ENCODE measurements around the gene TMEM255B. TPM values are rescaled to one million over a fixed set of nuclear protein-coding genes. Genes with fewer than 3 reads are reported as not detected.

The TMEM255B gene
- total RNA-seq (10 to 100 TPM in 1 of 2 donors, 1 to 10 TPM in 1; 6.0 to 19.6 TPM), polyA plus RNA-seq (10 to 100 TPM; 13.3 to 16.4 TPM)
- long read RNA-seq, donor 1, partial matches to known transcripts = 0 of 1 reads
- long read RNA-seq, donor 1, other reads (novel, unspliced or antisense) = 0 of 1 reads
- long read RNA-seq, donor 2 = 0 reads
- long read RNA-seq, donor 3, full-length matches to known transcripts = 1 of 1 reads
- long read RNA-seq, donor 3, partial matches to known transcripts = 0 of 1 reads
- long read RNA-seq, donor 3, other reads (novel, unspliced or antisense) = 0 of 1 reads
- long read RNA-seq, donor 4 = 0 reads
- long read RNA-seq, donor 5, full-length matches to known transcripts = 6 of 6 reads
- long read RNA-seq, donor 5, partial matches to known transcripts = 0 of 6 reads
- long read RNA-seq, donor 5, other reads (novel, unspliced or antisense) = 0 of 6 reads

DNA sequence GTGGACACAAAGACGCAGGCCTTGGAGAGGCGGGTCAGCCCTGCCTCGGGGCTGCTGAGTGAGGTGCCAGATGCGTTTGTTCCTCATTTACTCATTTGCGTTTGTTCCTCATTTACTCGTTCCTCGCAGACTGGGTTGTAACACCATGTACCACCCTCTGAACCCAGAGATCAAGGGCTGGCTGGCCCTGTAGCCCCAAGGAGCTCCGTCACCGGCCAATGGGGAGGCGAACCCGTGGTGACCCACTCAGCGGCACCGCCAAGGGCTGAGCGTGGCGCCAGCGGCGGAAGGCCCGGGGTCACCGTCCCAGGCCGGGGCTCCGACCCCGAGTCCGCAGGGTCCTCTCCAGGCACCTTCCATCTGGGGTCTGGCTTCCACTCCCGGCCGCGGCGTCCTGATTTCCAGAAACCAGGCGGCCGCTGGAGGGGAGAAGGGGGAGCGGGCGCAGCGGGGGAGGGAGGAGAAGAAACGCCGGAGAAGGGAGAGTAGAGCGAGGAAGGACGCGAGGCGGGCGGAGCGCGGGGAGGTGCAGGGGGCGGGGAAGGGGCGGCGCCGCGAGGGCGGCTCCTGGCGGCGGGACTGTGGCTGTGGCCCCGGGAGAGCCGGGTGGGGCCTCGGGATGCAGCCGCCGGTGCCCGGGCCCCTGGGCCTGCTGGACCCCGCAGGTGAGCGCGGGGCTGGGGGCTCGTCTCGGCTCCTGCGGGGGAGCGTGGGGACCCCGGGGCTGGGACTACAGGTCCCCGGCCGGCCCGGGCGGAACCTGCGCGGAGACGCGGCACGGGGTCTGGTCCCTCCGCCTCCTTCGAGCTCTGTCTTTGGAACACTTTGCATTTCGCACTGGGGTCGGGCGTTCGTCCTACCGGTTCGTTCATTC, at the start of gene TMEM255B:
TMEM255B (plus strand) TSS at position 576 of the 874 bp plus-strand sequence; CDS start at position 620, 44 bp downstream.
- TF ChIP-seq, protein P1, sequence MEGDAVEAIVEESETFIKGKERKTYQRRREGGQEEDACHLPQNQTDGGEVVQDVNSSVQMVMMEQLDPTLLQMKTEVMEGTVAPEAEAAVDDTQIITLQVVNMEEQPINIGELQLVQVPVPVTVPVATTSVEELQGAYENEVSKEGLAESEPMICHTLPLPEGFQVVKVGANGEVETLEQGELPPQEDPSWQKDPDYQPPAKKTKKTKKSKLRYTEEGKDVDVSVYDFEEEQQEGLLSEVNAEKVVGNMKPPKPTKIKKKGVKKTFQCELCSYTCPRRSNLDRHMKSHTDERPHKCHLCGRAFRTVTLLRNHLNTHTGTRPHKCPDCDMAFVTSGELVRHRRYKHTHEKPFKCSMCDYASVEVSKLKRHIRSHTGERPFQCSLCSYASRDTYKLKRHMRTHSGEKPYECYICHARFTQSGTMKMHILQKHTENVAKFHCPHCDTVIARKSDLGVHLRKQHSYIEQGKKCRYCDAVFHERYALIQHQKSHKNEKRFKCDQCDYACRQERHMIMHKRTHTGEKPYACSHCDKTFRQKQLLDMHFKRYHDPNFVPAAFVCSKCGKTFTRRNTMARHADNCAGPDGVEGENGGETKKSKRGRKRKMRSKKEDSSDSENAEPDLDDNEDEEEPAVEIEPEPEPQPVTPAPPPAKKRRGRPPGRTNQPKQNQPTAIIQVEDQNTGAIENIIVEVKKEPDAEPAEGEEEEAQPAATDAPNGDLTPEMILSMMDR (IDR thresholded peaks at IDR 0.05; ENCODE audit: control extremely low read depth, extremely low read depth) = peak; percentile 8
- Histone ChIP-seq H3K27ac (ENCODE audit: low read depth in 1 of 2, low read length in 1 of 2) (peak within 1 kb of the TSS; percentile 63 to 82), H3K9me3 (ENCODE audit: control insufficient read depth in 4 of 4, insufficient read depth in 3 of 4, low read length in 3 of 4) (peaks cover 0 to 3% (median under 1%) of the 10 kb centered on the region in 4 donors), H3K36me3 (ENCODE audit: control insufficient read depth in 4 of 4, insufficient read depth in 4 of 4, low read length in 4 of 4) (peaks cover 0 to 4% (median 0%) of the 10 kb centered on the region in 4 donors), H3K4me1 (ENCODE audit: control insufficient read depth in 5 of 5, insufficient read depth in 5 of 5, low read length in 5 of 5) (peaks cover 0 to 12% (median 5%) of the 10 kb centered on the region in 5 donors), H3K4me3 (peak within 1 kb of the TSS; percentile 58), H3K9ac (ENCODE audit: insufficient read depth in 1 of 2, low read length in 2 of 2) (no peak within 1 kb of the TSS), H3K27me3 (ENCODE audit: control insufficient read depth in 3 of 3, insufficient read depth in 3 of 3, low read length in 2 of 3) (peaks cover 0 to 59% (median 37%) of the 10 kb centered on the region in 3 donors)
- DNase-seq (peak; percentile 79 to 84 (median 83)), ATAC-seq (ENCODE audit: insufficient read depth, low FRiP score) (peak; percentile 96)
- 1% methylated on average over 79 to 80 of the region's 80 CpGs for WGBS, 2 donors

DNA sequence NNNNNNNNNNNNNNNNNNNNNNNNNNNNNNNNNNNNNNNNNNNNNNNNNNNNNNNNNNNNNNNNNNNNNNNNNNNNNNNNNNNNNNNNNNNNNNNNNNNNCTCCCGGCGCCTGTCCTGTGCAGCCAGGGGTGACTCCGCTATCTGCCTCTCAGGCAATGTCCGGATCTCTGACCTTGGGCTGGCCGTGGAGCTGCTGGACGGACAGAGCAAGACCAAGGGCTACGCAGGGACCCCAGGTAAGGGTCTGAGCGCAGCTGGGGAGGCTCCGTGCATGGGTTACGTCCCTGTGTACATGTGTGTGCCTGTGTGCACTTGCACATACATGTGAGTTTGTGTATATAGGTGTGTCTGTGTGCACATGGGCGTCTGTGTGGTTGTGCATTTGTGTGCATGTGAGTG, 36.1 kb upstream of the TMEM255B start:
- H3K27me3 ChIP-seq (ENCODE audit: control insufficient read depth in 3 of 3, insufficient read depth in 3 of 3, low read length in 2 of 3) = peaks cover 0 to 2% (median 0%) of the 10 kb centered on the region in 3 donors
- no peak for ATAC-seq (ENCODE audit: insufficient read depth, low FRiP score)
- WGBS, 2 donors = 65 to 84% methylated on average over 9 of the region's 11 CpGs
- no peak overlapping the region for H3K4me3 ChIP-seq
- TF ChIP-seq, protein P1 (IDR thresholded peaks at IDR 0.05; ENCODE audit: control extremely low read depth, extremely low read depth) = no peak
- H3K9ac ChIP-seq (ENCODE audit: insufficient read depth in 1 of 2, low read length in 2 of 2) = no peak overlapping the region
- H3K36me3 ChIP-seq (ENCODE audit: control insufficient read depth in 4 of 4, insufficient read depth in 4 of 4, low read length in 4 of 4) = no peaks in the 10 kb centered on the region
- DNase-seq = no peak
- peaks cover 0 to 4% (median 0%) of the 10 kb centered on the region in 4 donors for H3K9me3 ChIP-seq (ENCODE audit: control insufficient read depth in 4 of 4, insufficient read depth in 3 of 4, low read length in 3 of 4)
- no peak overlapping the region for H3K27ac ChIP-seq (ENCODE audit: low read depth in 1 of 2, low read length in 1 of 2)
- H3K4me1 ChIP-seq (ENCODE audit: control insufficient read depth in 5 of 5, insufficient read depth in 5 of 5, low read length in 5 of 5) = peaks cover 0 to 6% (median 0%) of the 10 kb centered on the region in 5 donors

DNA sequence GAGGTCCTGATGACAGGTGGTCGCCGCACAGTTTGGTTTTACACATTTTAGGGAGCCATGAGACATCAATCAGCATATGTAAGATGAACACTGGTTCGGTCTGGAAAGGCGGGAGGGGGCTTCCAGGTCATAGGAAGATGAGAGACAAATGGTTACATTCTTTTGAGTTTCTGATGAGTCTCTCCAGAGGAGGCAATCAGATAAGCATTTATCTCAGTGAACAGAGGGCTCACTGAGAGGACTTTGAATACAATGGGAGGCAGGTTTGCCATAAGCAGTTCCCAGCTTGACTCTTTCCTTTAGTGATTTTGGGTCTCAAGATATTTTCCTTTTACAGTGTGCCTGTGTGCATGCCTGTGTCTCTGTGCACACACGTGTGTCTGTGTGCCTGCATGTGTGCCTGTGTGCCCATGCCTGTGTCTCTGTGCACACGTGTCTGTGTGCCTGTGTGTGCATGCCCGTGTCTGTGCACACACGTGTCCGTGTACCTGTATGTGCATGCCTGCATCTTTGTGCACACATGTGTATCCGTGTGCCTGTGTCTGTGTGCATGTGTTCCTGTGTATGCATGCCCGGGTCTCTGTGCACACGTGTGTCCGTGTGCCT, 35.5 kb upstream of the TMEM255B start:
- Histone ChIP-seq H3K9ac (ENCODE audit: insufficient read depth in 1 of 2, low read length in 2 of 2) (no peak overlapping the region), H3K27ac (ENCODE audit: low read depth in 1 of 2, low read length in 1 of 2) (no peak overlapping the region), H3K9me3 (ENCODE audit: control insufficient read depth in 4 of 4, insufficient read depth in 3 of 4, low read length in 3 of 4) (peaks cover 0 to 4% (median 0%) of the 10 kb centered on the region in 4 donors), H3K4me1 (ENCODE audit: control insufficient read depth in 5 of 5, insufficient read depth in 5 of 5, low read length in 5 of 5) (peaks cover 0 to 6% (median 0%) of the 10 kb centered on the region in 5 donors), H3K36me3 (ENCODE audit: control insufficient read depth in 4 of 4, insufficient read depth in 4 of 4, low read length in 4 of 4) (no peaks in the 10 kb centered on the region), H3K27me3 (ENCODE audit: control insufficient read depth in 3 of 3, insufficient read depth in 3 of 3, low read length in 2 of 3) (peaks cover 0 to 3% (median 0%) of the 10 kb centered on the region in 3 donors), H3K4me3 (no peak overlapping the region)
- WGBS, 2 donors = 78 to 84% methylated on average over 13 of the region's 13 CpGs
- TF ChIP-seq, protein P1 (IDR thresholded peaks at IDR 0.05; ENCODE audit: control extremely low read depth, extremely low read depth) = no peak
- ATAC-seq (ENCODE audit: insufficient read depth, low FRiP score) (no peak), DNase-seq (no peak)
